ENCODE measurements around the gene SORT1.

SORT1 gene

DNA sequence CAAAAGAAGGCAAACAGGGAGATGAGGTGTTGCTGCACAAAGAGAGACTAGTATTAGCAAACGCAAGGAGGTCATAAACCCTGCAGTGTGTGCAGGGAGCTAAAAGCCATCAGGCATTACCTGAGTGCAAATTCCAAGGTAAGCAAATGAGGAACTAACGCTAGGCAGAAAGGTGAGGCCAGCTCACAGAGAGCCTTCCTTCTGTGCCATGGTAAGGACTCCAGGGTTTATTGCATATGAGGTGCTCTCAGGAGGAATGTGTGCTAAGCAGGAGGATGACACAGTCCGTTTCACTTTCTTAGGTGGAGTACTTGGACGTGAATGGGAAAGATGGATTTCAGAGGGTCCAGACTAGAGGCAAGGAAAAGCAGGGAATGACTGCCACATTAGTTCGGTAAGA lies 46.3 kb downstream of the SORT1 start:
- H3K27ac ChIP-seq (ENCODE audit: low read length): no peak overlapping the region
- peaks cover 30% of the 10 kb centered on the region for H3K36me3 ChIP-seq (ENCODE audit: control insufficient read depth, low read depth, low read length)
- H3K4me3 ChIP-seq (ENCODE audit: low read length): no peak overlapping the region
- no peak overlapping the region for H3K9ac ChIP-seq (ENCODE audit: low read length)
- no peaks in the 10 kb centered on the region for H3K9me3 ChIP-seq (ENCODE audit: control insufficient read depth, low read depth, low read length)
- H3K4me1 ChIP-seq (ENCODE audit: control insufficient read depth, low read depth, low read length): no peaks in the 10 kb centered on the region
- H3K27me3 ChIP-seq (ENCODE audit: control insufficient read depth, insufficient read depth, low read length): no peaks in the 10 kb centered on the region

DNA sequence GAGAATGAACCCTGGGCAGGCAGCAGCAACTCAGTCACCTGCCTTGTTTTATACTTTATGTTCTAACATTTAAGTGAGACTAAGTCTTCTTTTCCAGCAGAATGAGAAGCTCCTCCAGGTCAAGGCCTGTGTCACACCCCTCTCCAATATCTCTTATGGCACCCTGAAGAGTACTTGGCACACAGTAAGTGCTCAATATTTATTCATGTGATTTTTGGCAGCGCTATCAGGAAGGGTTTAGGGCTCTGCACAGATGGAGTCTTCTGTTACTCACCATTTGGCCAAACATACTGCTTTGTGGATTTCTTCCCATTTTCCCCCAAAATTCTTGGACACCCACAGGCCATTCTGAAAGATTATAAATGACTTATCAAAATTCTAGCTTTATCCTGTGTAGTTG lies 47.1 kb downstream of the SORT1 start:
- H3K27me3 ChIP-seq (ENCODE audit: control insufficient read depth, insufficient read depth, low read length): no peaks in the 10 kb centered on the region
- no peak overlapping the region for H3K4me3 ChIP-seq (ENCODE audit: low read length)
- H3K9me3 ChIP-seq (ENCODE audit: control insufficient read depth, low read depth, low read length): no peaks in the 10 kb centered on the region
- no peak overlapping the region for H3K9ac ChIP-seq (ENCODE audit: low read length)
- no peak overlapping the region for H3K27ac ChIP-seq (ENCODE audit: low read length)
- H3K4me1 ChIP-seq (ENCODE audit: control insufficient read depth, low read depth, low read length): no peaks in the 10 kb centered on the region
- H3K36me3 ChIP-seq (ENCODE audit: control insufficient read depth, low read depth, low read length): peaks cover 30% of the 10 kb centered on the region

DNA sequence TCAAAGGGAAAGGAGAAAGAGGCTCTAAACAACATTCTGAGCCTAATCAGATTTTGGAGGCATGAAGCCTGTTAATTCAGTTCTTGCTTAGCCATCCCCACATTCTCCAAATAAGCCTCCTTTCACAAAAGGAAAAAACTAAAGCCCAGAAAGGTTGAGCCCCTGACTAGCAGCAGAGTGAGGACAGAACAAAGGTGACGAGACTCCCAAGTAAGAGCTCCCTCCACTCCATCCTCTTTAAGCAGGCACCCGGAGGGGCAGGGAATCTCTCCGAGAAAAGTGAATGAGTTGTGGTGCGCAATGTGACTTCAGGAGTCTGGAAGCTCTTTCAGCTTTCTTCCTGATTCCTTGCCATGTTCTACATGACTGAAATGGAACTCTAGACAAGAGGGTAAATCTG lies 47.5 kb downstream of the SORT1 start:
- H3K36me3 ChIP-seq (ENCODE audit: control insufficient read depth, low read depth, low read length): peaks cover 35% of the 10 kb centered on the region
- H3K27me3 ChIP-seq (ENCODE audit: control insufficient read depth, insufficient read depth, low read length): no peaks in the 10 kb centered on the region
- H3K9ac ChIP-seq (ENCODE audit: low read length): no peak overlapping the region
- H3K4me1 ChIP-seq (ENCODE audit: control insufficient read depth, low read depth, low read length): no peaks in the 10 kb centered on the region
- no peak overlapping the region for H3K27ac ChIP-seq (ENCODE audit: low read length)
- H3K9me3 ChIP-seq (ENCODE audit: control insufficient read depth, low read depth, low read length): no peaks in the 10 kb centered on the region
- no peak overlapping the region for H3K4me3 ChIP-seq (ENCODE audit: low read length)

- H3K36me3 ChIP-seq (ENCODE audit: control insufficient read depth, low read depth, low read length): peaks cover 49% of the 10 kb centered on the region
Observed at GRCh38 chr1:109347511-109347910, 50.2 kb downstream of the SORT1 start.

DNA sequence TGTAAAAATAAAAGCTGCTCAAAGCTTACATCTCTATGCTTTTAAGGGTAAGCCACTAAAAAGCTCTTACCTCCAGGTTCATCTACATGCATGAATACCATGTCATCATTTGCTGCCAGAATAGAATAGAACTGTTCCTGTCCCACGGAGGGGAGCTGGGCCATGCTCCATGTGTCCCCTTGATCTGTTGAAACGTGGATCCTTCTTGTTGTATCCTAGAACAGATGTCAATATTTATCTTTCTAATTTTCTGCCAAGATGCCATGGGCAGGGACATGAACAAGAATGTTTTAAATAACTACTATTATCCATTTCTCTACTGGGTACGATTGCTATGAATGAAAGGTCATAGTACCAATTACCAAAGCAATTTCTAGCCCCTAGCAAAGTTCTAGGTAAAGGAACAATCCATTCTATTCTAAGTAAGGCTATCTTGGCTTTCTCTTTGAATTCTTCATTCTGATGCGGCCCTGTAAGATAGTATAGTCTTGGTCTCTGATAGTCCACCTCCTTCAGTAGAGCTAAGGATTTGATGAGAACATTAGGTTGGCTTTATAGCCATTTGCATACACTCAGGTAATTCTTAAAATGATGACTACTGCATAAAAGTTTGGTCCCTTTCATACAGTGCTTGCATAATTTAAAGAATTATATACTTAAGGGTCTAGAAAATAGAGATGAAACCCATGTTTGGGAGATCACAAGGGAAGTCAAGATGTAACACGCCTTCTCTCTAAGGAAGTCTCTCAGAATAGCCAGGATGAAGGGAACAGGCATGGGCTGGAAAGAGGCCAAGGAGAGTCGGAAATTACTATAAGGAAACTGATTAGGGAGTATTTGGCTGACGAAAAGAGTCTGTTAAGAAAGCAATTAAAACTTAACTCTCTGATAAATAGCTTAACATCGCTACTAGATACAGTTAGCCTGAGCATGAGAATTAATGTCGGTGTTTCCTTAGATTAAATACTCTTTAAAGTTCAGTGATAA lies 55.5 kb downstream of the SORT1 start:
- no peaks in the 10 kb centered on the region for H3K4me1 ChIP-seq (ENCODE audit: control insufficient read depth, low read depth, low read length)
- H3K27me3 ChIP-seq (ENCODE audit: control insufficient read depth, insufficient read depth, low read length): no peaks in the 10 kb centered on the region
- no peaks in the 10 kb centered on the region for H3K9me3 ChIP-seq (ENCODE audit: control insufficient read depth, low read depth, low read length)
- no peak overlapping the region for H3K27ac ChIP-seq (ENCODE audit: low read length)
- no peak overlapping the region for H3K9ac ChIP-seq (ENCODE audit: low read length)
- peaks cover 57% of the 10 kb centered on the region for H3K36me3 ChIP-seq (ENCODE audit: control insufficient read depth, low read depth, low read length)
- H3K4me3 ChIP-seq (ENCODE audit: low read length): no peak overlapping the region

More at GRCh38 chr1:109347511-109347910, 50.2 kb downstream of the SORT1 start:
- no peaks in the 10 kb centered on the region for H3K27me3 ChIP-seq (ENCODE audit: control insufficient read depth, insufficient read depth, low read length)
- H3K27ac ChIP-seq (ENCODE audit: low read length): no peak overlapping the region
- H3K4me3 ChIP-seq (ENCODE audit: low read length): no peak overlapping the region
- H3K4me1 ChIP-seq (ENCODE audit: control insufficient read depth, low read depth, low read length): no peaks in the 10 kb centered on the region
- H3K9me3 ChIP-seq (ENCODE audit: control insufficient read depth, low read depth, low read length): no peaks in the 10 kb centered on the region
- H3K9ac ChIP-seq (ENCODE audit: low read length): no peak overlapping the region

- Histone ChIP-seq H3K27me3 (ENCODE audit: control insufficient read depth, insufficient read depth, low read length) (no peaks in the 10 kb centered on the region), H3K4me1 (ENCODE audit: control insufficient read depth, low read depth, low read length) (no peaks in the 10 kb centered on the region), H3K36me3 (ENCODE audit: control insufficient read depth, low read depth, low read length) (peaks cover 61% of the 10 kb centered on the region), H3K27ac (ENCODE audit: low read length) (no peak overlapping the region), H3K9me3 (ENCODE audit: control insufficient read depth, low read depth, low read length) (no peaks in the 10 kb centered on the region), H3K4me3 (ENCODE audit: low read length) (no peak overlapping the region), H3K9ac (ENCODE audit: low read length) (no peak overlapping the region)
Observed at GRCh38 chr1:109338608-109339007, 59.1 kb downstream of the SORT1 start.

DNA sequence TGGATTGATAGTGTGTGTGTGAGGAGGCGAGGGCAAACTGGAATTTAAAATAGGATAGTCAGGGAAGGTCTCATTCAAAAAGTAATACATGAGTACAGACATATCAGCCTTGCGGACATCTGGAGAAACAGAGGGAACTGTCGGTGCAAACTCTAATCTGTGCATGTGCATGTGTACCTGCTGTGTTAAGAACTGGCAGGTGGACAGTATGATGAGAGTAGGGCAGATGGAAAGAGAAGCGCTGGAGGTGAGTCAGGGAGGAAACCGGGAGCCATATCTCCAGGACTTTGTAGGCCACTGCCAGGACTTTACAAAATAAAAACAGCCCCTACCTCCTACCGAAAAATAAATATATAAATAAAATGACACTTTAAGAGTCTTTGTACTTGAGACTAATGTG lies 59.6 kb downstream of the SORT1 start:
- H3K36me3 ChIP-seq (ENCODE audit: control insufficient read depth, low read depth, low read length): peaks cover 60% of the 10 kb centered on the region

DNA sequence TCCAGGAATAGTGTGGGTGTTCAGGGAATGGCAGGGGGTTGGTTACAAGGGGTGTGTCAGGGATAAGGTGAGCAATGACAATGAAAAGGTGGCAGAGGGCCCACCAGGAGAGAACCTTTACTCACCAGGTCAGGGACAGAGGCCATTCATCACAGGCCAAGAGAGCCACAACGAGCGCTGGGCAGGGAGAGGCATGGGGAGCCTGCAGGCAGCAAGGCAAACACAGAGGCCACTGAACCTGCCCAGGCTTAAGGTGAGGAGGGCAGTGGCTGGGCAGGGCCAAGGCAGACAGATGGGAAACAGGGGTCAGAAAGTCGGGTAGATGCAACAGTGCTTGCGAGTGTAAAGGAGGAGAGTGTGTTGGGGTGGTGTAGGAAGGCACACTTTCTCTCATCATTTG lies 62.6 kb downstream of the SORT1 start:
- H3K27me3 ChIP-seq (ENCODE audit: control insufficient read depth, insufficient read depth, low read length): no peaks in the 10 kb centered on the region
- H3K4me1 ChIP-seq (ENCODE audit: control insufficient read depth, low read depth, low read length): no peaks in the 10 kb centered on the region
- H3K4me3 ChIP-seq (ENCODE audit: low read length): no peak overlapping the region
- H3K9ac ChIP-seq (ENCODE audit: low read length): no peak overlapping the region
- H3K9me3 ChIP-seq (ENCODE audit: control insufficient read depth, low read depth, low read length): peaks cover 9% of the 10 kb centered on the region
- peaks cover 48% of the 10 kb centered on the region for H3K36me3 ChIP-seq (ENCODE audit: control insufficient read depth, low read depth, low read length)
- H3K27ac ChIP-seq (ENCODE audit: low read length): no peak overlapping the region

More for the DNA sequence above, 59.6 kb downstream of the SORT1 start:
- Histone ChIP-seq H3K4me3 (ENCODE audit: low read length) (no peak overlapping the region), H3K9me3 (ENCODE audit: control insufficient read depth, low read depth, low read length) (no peaks in the 10 kb centered on the region), H3K27me3 (ENCODE audit: control insufficient read depth, insufficient read depth, low read length) (no peaks in the 10 kb centered on the region), H3K27ac (ENCODE audit: low read length) (no peak overlapping the region), H3K9ac (ENCODE audit: low read length) (no peak overlapping the region), H3K4me1 (ENCODE audit: control insufficient read depth, low read depth, low read length) (no peaks in the 10 kb centered on the region)

DNA sequence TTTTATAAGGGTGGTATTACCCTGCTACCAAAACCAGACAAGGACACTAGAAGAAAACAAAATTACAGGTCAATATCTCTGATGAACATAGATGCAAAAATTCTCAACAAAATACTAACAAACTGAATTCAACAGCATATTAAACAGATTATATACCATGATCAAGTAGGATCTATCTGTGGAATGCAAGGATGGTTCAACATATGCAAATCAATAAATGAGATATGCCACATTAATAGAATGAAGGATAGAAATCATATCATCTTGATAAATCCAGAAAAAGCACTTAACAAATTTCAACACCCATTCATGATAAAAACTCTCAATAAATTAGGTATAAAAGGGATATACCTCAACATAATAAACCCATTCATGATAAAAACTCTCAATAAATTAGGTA lies 66.6 kb downstream of the SORT1 start:
- H3K9ac ChIP-seq (ENCODE audit: low read length): no peak overlapping the region
- no peak overlapping the region for H3K27ac ChIP-seq (ENCODE audit: low read length)
- no peaks in the 10 kb centered on the region for H3K27me3 ChIP-seq (ENCODE audit: control insufficient read depth, insufficient read depth, low read length)
- H3K36me3 ChIP-seq (ENCODE audit: control insufficient read depth, low read depth, low read length): peaks cover 47% of the 10 kb centered on the region
- no peaks in the 10 kb centered on the region for H3K4me1 ChIP-seq (ENCODE audit: control insufficient read depth, low read depth, low read length)
- peaks cover 9% of the 10 kb centered on the region for H3K9me3 ChIP-seq (ENCODE audit: control insufficient read depth, low read depth, low read length)
- H3K4me3 ChIP-seq (ENCODE audit: low read length): no peak overlapping the region

GRCh38 chr1:109327285-109327684 lies 70.4 kb downstream of the SORT1 start:
- H3K9me3 ChIP-seq (ENCODE audit: control insufficient read depth, low read depth, low read length): peaks cover 6% of the 10 kb centered on the region
- no peak overlapping the region for H3K4me3 ChIP-seq (ENCODE audit: low read length)
- H3K4me1 ChIP-seq (ENCODE audit: control insufficient read depth, low read depth, low read length): no peaks in the 10 kb centered on the region
- peaks cover 33% of the 10 kb centered on the region for H3K36me3 ChIP-seq (ENCODE audit: control insufficient read depth, low read depth, low read length)
- no peaks in the 10 kb centered on the region for H3K27me3 ChIP-seq (ENCODE audit: control insufficient read depth, insufficient read depth, low read length)
- H3K9ac ChIP-seq (ENCODE audit: low read length): no peak overlapping the region
- no peak overlapping the region for H3K27ac ChIP-seq (ENCODE audit: low read length)

DNA sequence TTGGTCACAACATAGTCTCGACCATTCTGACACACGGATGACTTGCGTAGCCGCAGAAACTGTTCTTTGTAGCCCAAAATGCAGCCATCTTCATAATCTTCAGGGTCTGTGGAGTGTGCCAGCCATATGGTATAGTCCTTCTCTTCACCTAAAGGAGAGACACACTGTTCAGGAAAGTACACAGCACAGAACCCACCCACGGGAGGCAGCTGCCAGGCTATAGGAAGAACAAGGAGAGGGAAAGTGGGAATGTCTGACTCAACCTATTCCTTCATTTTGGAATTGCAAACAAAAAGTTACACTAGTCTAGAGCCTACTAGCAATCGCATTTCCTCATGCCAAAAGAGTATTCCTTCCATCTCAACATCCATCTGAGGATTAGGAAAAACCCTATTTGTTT lies 74.7 kb downstream of the SORT1 start:
- no peak overlapping the region for H3K27ac ChIP-seq (ENCODE audit: low read length)
- peaks cover 45% of the 10 kb centered on the region for H3K36me3 ChIP-seq (ENCODE audit: control insufficient read depth, low read depth, low read length)

DNA sequence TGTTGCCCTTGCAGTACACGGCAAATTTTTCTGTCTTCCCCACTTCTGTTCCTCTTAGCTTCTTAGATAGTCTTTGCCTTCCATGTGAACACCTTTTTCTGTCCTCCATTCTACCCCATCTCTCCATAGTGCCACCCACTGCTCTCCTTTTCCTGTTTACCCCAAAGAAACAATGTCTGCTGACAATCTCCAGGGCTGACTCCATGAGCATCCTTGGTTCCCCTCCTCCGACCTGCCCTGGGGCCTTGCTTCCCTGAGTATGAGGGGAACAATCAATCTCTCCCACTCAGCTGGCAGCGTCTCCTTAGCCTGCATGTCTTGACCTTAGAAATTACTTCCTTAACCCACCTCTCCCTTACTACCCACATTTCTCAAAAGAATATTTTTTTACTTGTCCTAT lies 78.6 kb downstream of the SORT1 start:
- Histone ChIP-seq H3K36me3 (ENCODE audit: control insufficient read depth, low read depth, low read length) (peaks cover 50% of the 10 kb centered on the region), H3K27me3 (ENCODE audit: control insufficient read depth, insufficient read depth, low read length) (no peaks in the 10 kb centered on the region), H3K9me3 (ENCODE audit: control insufficient read depth, low read depth, low read length) (no peaks in the 10 kb centered on the region), H3K4me3 (ENCODE audit: low read length) (no peak overlapping the region), H3K4me1 (ENCODE audit: control insufficient read depth, low read depth, low read length) (no peaks in the 10 kb centered on the region), H3K9ac (ENCODE audit: low read length) (no peak overlapping the region), H3K27ac (ENCODE audit: low read length) (no peak overlapping the region)

More for the DNA sequence above, 74.7 kb downstream of the SORT1 start:
- no peaks in the 10 kb centered on the region for H3K9me3 ChIP-seq (ENCODE audit: control insufficient read depth, low read depth, low read length)
- no peak overlapping the region for H3K9ac ChIP-seq (ENCODE audit: low read length)
- no peaks in the 10 kb centered on the region for H3K4me1 ChIP-seq (ENCODE audit: control insufficient read depth, low read depth, low read length)
- no peak overlapping the region for H3K4me3 ChIP-seq (ENCODE audit: low read length)
- H3K27me3 ChIP-seq (ENCODE audit: control insufficient read depth, insufficient read depth, low read length): no peaks in the 10 kb centered on the region
